Hematopoietic multipotent progenitor cell treated with erythropoietin and hydrocortisone succinate and interleukin-3 and kit ligand, for 8 days (in vitro differentiated cells): Measurements from ENCODE around the gene LGALS3.
"Not testable (repeated sequence)": the region's sequence is repeated elsewhere in the genome, so short reads cannot be mapped to it uniquely, and the experiment has no call there.

Experiments used
- DNase-seq: peaks from one replicate; pipeline ENCODE4 v3.0.0-alpha.2; 2015

The LGALS3 gene

DNA sequence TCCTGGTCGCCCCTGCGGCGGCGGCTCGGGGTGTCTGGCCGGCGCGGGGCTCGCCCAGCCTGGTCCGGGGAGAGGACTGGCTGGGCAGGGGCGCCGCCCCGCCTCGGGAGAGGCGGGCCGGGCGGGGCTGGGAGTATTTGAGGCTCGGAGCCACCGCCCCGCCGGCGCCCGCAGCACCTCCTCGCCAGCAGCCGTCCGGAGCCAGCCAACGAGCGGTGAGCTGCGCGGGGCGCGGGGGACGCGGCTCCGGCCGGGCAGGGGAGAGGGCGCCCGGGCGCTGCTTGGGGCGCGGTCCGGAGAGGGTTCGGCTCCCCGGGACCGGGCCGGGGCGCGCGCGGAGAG lies at the start of gene LGALS3:
Gene LGALS3, plus strand, starts transcription at position 167 of the 342 bp plus-strand sequence. CDS start 8,122 bp downstream, outside the sequence.
- DNase-seq: peak; percentile 70

DNA sequence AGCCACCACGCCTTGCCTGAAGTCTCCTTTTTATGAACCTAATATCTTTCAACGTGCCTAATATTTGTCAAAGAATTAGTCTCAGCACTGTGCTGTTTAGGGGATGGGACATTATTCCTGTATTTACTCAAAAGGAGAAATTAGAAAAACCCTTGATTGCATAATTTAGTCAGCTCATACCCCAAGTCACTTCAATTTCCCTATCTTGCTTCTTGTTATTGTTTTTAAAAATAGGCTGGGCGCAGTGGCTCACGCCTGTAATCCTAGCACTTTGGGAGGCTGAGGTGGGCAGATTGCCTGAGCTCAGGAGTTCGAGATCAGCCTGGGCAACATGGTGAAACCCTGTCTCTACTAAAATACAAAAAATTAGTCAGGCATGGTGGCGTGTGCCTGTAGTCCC lies 49.1 kb upstream of the LGALS3 start:
- not testable (repeated sequence) for DNase-seq

DNA sequence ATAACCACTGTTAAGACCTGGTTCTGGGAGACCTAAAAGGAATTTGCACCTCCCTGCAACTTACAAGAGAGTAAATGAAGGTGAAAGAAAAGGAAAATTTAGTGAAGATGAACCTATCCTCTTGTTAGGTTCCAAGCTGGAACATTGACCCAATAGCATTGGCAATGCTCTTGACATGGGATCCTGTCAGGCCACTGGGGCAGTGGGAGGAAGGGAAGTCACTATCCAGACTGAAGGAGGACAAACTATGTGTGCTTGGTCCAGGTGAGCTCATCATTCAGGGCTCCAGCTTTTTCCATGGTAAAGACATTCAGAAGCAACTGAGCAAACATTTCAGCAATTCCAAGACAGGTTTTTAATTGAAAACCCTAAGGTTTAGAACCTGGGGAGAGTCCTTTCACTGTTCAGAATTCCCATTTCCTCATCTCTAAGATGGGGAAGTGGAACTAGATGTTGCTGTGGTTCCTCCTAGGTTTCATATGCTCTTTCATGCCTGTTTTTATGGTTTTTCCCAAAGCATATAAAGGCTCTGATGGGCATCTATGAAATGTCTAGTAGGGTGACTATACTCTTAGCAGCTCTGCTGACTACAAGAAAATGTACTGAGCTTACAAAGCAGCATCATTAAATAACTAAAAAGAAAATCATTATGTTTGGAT lies 44.5 kb upstream of the LGALS3 start:
- no peak for DNase-seq

DNA sequence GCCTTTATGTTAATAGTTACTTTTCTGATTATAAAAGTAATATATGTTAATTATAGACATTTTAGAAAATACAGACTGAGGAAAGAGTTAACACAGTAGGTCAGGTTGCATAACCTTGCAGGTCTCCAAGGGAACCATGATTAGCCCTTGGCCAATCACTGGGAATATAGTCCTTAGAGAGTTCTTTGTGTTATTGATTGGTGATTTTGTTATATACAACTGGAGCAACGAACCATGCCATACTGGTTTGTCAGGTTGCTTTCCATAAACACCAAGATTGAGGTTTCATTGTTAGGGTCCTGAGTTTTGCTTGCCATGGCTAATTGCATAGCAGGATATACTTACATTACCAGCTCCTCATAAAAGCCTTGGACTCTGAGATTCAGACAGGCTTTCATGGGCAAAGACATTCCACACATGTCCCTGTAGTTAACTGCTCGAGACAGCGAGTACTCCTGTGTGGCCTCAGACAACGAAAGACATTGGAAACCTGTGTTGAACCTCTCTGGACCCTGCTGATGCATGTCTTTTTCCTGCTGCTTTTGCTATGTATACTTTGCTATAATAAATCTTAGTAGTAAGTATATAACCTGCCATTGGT lies 43.9 kb upstream of the LGALS3 start:
- no peak for DNase-seq

DNA sequence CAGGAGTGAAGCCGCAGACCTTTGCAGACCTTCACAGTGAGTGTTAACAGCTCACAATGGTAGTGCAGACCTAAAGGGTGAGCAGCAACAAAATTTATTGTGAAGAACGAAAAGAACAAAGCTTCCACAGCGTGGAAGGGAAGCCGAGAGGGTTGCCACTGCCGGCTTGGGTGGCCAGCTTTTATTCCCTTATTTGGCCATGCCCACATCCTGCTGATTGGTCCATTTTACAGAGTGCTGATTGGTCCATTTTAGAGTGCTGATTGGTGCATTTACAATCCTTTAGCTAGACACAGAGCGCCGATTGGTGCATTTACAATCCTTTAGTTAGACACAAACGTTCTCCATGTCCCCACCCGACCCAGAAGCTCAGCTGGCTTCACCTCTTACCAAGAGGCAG lies 42.1 kb upstream of the LGALS3 start:
- DNase-seq: no peak

DNA sequence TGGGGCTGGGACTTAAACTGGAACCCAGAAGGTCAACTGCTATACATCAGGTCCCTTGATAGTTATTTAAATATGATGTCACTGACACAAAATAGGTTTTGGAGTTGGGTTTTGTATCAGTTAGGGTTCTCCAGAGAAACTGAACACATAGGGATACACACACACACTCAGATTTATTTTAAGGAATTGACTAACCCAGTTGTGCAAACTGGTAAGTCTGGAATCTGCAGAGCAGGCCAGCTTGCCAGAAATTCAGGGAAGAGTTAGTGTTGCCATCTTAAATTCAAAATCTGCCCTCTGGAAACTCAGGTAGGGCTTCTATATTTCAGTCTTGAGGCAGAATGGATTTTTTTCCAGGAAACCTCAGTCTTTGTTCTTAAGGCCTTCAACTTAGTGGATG lies 40.7 kb upstream of the LGALS3 start:
- DNase-seq: no peak

DNA sequence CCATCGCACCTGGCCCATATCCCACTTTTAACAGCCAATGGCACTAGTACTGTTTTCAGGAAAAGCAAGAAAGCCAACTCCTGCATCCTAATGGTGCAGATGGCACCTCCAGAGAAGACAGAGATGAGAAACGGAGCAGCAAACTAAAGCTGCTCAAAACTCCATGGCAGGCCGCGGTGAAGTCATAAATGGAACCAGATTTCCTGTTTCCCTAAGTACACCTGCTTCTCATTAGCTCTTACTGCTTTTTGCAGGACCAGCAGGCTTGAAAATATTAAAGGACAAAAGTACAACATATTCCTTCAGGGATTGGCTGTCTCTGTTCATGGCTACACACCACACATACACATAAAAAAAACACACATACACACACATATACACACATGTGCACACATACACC lies 36.7 kb upstream of the LGALS3 start:
- DNase-seq: no peak

DNA sequence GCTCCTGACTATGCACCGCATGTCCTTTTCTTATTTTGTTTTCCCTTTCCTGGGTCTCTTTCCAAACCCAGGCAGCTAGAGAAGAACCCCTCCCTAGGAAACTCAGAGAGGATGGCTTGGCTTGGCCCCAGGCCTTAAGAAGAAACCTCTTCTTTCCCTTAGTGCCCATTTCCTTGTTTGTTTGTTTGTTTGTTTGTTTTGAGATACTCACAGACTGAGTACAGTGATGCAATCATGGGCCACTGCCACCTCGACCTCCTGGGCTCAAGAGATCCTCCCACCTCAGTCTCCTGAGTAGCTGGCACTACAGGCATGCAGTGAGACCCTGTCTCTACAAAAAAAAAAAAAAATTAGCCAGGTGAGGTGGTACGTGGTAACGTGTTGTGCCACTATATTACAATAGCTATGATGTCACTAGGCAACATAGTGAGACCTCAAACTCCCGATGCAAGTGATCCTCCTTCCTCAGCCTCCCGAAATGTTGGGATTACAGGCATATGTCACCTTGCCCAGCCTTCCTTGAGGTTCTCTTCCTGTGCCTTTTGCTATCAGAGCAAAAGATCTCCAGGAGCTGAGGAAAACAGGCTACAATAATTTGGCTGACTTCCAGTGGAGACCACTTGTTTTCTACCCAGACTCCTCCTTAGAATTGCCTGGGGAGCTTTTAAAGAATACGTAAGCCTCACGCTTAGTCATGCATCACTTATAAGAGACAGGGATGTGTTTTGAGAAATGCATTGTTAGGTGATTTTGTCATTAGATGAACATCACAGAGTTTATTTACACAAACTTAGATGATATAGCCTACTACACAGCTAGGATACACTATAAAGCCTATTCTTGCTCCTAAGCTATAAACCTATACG lies 34.5 kb upstream of the LGALS3 start:
- DNase-seq: no peak

DNA sequence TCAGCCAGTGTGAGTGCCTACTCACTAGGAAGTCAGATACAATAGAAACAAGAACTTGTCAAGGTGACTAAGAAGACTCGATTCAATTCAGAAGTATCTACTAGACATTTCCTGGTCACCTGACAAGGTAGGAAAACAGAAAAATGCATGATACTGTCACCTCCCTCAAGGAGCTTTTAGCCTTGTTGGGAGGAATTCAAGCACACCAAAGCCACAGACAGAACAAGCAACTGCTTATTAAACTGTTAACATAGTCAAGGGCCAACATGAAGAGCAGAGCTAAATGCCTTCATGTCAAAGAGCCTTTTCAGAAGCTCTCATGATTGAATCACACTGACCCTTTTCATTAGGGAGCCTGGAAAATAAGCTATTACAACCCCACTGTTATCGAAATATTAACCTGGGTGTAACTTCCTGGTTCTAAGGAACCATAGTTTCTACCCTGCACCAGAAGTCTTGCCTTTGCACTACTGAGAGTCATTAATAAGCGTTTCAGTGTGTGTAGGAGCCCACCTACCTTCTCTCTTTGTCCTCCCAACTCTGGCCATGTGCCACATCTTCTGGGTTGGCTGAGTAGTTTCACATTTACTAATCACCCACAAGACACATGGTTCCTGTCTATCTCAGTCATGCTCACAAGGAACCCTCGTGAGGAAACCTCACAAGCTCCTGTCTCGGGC lies 31.0 kb upstream of the LGALS3 start:
- DNase-seq: peak; percentile 75

DNA sequence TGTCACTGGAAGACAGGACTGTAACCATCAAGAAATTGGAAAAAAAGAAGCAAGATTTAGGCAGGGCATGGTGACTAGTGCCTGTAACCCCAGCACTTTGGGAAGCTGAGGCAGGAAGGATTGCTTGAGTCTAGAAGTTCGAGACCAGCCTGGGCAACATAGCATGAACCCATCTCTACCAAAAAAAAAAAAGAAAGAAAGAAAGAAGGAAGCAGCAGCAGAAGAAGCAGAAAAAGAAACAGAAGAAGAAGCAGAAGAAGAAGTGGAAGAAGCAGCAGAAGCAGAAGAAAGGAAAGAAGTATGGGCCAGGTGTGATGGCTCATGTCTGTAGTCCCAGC lies 30.5 kb upstream of the LGALS3 start:
- DNase-seq: no peak

DNA sequence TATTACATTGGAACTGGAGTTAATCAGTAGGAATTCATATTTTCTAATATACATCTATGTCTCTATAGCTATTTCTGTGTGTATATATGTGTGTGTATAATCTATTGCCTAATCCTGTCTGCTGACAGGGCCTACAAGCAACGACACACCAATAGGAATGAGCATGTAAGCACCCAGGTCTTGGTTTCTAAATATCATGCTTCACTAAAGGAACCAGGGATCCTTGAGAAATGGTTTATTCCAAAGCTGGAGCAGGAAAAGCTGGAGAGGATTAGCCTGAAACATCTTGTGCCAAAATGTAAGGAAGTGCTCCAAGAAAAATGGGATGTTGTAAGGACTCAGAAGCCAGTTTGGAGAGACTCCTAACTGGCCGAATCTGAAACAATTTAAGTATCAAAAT lies 29.3 kb upstream of the LGALS3 start:
- DNase-seq: no peak

DNA sequence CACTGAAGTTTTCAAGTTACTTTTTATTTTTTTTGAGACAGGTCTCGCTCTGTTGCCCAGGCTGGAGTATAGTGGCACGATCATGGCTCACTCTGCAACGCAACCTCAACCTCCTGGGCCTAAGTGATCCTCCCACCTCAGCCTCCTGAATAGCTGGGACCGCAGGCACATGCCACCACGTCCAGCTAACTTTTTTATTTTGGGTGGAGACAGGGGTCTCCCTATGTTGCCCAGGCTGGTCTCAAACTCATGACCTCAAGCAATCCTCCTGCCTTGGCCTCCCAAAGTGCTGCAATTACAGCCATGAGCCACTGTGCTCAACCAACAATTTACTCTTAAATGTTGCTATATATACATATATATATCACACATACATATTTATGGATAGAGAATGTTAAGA lies 27.4 kb upstream of the LGALS3 start:
- DNase-seq: no peak

DNA sequence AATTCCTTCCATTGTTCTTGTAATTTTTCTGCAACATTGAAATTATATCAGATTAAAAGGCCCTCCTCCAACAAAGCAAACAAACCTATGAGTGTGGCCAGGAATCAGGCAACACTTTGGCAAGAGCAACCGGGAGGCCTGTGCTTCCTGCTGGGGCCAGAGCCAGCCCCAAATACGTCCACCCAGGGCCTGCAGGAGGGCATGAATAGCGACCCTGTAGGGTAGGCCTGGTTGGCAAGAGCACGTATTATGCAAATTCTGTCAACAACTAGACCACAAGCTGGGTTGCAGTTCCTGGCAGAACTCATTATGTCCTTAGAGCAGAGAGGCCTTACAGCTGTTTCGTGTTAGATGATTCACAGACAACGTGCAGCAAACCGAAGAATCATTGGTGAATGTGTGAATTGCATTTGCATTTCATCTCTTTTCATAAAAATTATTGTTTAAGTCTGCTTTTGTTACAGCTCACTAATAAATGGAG lies 26.9 kb upstream of the LGALS3 start:
- DNase-seq: peak; percentile 69

DNA sequence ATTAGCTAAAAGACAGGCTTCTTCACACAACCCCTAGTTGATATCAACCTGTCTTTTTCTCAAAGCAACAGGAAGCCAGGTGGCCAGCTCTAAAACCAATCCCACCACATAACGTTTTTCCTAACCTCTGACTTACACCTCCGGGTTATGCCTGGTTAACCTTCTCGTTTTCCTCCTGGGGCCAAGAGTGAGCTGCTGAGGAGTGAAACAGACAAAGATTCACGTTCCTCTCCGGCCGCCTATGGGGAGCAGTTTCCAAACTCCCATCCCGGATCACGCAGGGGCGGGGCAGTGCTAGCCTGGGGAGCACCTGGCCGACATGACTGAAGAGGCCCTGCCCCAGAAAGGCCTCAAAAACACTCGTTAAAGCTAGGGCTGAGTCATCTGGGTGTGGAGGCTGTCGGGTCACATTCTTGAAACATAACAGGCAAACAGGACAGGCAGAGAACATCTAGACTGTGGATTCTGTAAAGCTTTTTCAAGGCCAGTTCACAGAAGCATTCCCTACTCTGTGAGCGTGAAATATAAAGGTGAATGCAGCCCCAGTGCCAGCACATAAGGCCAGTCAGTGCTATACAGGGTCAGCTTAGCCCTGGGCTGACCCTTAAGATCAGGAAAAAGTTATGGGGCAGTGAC lies 25.9 kb upstream of the LGALS3 start:
- DNase-seq: peak; percentile 86

DNA sequence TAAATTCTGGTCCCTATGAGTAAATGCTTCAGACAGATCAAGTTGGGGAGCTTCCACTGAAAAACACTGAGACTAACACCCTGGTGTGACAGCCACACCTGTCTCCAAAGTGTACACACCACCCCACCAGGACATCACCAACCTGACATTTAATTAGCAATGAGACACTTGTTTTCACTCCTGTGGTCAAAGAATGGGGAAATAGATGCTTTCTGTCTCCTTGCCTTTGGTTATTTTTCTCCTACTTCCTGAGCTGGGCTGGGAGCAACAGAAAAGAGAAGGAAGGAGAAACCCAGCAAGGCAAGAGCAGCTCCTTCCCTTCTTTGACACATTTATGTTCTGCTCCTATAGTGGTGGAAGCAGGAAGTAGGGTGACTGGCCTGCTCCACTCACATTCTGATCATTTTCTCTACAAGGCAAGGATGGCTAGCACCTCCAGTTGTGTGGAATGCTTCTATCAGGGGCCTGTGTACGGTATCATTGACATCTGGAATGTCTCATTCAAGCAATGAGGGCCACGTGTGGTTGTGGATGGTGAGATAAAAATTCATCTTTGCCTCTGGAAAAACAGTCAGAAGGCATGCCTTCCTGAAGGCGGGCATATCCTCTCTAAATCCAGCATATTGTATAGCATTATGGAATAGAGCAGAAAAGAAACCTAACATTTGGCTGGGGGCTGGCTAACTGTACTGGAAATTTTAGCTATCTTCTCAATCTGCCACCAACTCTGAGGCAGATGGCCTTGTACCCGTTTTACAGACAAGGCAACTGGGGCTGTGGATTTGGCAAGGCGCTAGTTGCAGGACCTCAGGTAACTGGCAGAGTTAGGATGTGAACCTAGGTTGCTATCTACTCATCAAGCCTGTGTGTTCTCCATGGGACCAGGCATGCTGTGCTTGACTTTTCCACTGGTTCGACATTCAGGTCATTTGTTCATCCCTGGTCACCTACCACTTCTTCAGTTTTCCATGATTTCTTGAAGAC lies 24.8 kb upstream of the LGALS3 start:
- no peak for DNase-seq

DNA sequence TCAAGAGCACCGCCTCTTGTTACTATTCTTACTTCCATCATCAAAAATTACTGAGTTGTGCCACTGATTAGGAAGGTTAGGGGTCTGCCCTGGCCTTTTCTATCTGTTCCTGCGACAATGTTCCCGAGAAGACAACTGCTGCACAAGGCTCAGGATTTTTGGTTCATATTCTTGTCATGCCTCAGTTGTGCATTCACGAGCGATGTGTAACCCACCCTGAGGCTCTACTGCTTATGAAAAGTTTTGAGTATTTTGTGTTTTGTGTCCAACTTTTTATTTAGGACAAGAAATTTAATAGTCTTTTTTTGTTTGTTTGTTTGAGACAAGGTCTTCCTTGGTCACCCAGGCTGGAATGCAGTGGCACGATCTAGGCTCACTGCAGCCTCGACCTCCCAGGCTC lies 23.1 kb upstream of the LGALS3 start:
- no peak for DNase-seq

DNA sequence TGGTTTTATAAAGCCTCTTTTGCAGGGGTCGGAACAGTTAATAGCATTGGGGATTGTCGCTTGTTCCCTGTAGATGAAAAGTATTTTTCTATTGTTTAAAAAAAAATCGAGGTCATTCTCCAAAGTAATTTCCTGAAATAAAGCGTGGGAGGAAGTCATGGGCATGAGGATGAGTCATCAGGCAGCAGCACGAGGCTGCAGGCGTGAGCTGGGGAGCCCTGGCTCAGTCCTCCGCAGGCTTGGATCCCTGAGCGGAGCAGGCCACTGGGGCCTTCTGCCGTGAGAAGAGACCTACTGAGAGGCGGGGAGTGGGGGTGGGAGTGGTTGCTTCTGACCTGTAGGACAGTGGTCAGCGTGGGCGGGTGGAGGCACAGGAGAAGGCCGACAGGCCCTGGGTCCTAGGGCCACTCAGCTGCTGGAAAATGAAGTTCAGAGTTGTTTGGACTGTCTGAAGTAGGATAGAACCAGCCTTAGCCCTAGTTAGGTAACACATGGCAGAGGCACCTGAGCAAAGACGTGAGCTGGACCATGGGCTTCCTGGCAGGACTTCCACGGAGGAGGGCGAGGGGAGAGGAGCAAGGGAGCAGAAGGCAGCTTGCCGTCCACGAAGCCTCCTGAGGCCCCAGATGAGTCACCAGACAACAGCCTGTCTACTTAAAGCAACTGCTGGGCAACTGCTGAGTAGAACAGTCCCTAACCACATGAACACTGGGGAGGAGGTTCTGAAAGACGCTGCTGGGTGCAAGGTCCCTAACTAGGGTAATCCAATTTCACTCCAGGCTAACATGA lies 21.1 kb upstream of the LGALS3 start:
- DNase-seq: peak; percentile 81

DNA sequence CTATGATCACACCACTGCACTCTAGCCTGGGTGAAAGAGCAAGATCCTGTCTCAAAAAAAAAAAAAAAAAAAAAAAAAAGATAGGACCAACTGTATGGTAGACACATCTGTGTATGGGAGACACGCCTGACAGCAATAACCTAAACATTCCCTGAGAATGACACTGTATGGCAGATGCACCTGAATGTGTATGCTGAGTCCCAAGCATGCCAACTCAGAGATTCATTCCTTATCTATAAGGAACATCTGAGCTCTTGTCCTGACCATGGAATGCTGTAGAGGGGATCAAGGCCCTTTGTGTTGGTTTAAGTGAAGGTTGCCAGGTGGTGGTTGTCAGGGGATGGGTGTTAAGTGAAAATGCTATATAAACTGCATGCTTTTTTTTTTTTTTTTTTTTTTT lies 19.2 kb upstream of the LGALS3 start:
- peak; percentile 57 for DNase-seq

DNA sequence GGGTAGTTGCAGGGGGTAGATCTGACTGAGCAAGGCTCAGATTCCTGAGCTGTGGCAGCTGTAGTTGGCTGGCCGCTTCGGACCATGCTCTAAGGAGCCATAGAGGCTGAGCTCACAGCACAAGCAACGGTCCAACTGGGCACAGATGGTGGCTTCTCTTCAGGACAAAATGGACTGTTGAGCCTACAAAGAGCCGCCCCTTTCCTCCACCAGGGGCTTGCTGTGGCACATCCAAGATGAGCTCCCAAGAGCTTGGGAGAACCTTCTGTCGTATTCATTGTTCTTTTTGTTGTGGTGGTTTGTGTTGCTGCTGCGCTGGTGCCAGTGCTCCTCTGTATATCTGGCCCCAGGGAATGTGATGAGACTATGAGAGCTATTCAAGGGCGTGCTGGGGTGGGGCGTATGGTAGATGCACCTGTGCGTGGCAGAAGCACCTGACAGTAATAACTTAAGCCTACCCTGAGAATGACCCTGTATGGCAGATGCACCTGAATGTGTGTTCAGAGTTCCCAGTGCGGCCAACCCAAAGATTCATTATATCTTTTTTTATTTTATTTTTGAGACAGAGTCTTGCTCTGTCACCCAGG lies 17.8 kb upstream of the LGALS3 start:
- DNase-seq: no peak

DNA sequence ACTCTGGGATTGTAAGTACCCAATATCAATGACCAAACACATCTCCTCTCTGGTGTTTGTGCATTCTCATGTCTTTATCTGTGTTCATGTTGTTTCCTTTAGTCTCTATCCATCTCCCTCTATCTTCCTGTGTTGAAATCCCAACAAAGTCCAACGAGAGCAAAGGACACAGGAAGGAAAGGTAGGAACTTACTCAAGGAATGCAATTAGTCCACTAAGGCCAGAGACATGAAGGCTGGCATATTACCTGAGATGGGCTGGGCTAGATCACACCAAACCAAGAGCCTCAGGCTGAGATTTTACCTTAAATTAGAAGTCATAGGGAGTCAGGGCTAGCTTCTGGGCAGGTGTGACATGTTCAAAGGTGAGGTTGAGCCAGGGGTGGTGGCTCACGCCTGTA lies 14.3 kb upstream of the LGALS3 start:
- DNase-seq: no peak

DNA sequence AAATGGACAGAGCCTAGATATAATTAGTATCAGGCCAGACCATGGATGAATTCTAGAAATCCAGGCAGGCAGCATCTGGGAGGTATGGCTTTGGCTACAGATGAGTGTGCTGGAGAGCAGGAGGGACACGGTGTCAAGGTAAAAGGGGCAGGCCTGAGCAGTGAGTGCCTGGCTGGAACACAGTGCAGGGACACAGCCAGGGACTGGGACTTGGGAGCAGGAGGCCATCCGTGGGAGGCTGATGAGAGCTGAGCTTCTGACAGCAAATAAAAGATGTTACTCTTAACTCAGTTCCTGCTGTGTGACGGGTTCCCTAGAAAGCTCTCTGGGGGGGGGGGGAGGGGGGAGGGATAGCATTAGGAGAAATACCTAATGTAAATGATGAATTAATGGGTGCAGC lies 13.6 kb upstream of the LGALS3 start:
- DNase-seq: no peak
